HFFc6 (cell line): ENCODE measurements around the gene C1orf87. TPM values are rescaled to one million over a fixed set of nuclear protein-coding genes. Genes with fewer than 3 reads are reported as not detected.
"Not testable (repeated sequence)": the region's sequence is repeated elsewhere in the genome, so short reads cannot be mapped to it uniquely, and the experiment has no call there.

Source experiments
- DNase-seq: peaks from one replicate; pipeline ENCODE4 v3.0.0-alpha.2; 2018
- H3K27ac Mint-ChIP-seq: 2 replicates; pipeline ENCODE4 v1.8.0; 2020; ENCODE audit warnings: mild to moderate bottlenecking, mixed read lengths
- H3K27me3 Mint-ChIP-seq: 2 replicates; pipeline ENCODE4 v1.8.0; 2021; ENCODE audit warnings: mild to moderate bottlenecking, moderate library complexity, mixed read lengths; ENCODE audit not compliant: insufficient read depth
- H3K36me3 Mint-ChIP-seq: 2 replicates; pipeline ENCODE4 v1.8.0; 2021; ENCODE audit warnings: low read depth, mixed read lengths
- H3K4me1 Mint-ChIP-seq: 2 replicates; pipeline ENCODE4 v1.8.0; 2020; ENCODE audit warnings: low read depth, mixed read lengths
- H3K4me3 Mint-ChIP-seq: 2 replicates; pipeline ENCODE4 v1.8.0; 2020; ENCODE audit warnings: mild to moderate bottlenecking, moderate library complexity, mixed read lengths
- H3K9me3 Mint-ChIP-seq: 2 replicates; pipeline ENCODE4 v1.8.0; 2020; ENCODE audit warnings: mild to moderate bottlenecking, mixed read lengths
- total RNA-seq, 6 experiments: library from RNA; stranded (reverse); fragmentation: NEBNext Ultra II Directional; extraction: Animal tissue kit (Norgen Biotek cat#: 25700); gene quantifications; 2 replicates in 1 of 6; 3 replicates in 5 of 6; pipeline ENCODE4 v1.2.3, GENCODE V29; 2021
- TF ChIP-seq, protein P1 (sequence below): fragments of 200-600 bp; sonication (generic); IDR thresholded peaks from 2 replicates; pipeline ENCODE4 v1.5.0; 2021; ENCODE audit warnings: antibody characterized with exemption, mild to moderate bottlenecking

C1orf87 gene
- total RNA-seq, 6 experiments from 2014 or later = not detected

DNA sequence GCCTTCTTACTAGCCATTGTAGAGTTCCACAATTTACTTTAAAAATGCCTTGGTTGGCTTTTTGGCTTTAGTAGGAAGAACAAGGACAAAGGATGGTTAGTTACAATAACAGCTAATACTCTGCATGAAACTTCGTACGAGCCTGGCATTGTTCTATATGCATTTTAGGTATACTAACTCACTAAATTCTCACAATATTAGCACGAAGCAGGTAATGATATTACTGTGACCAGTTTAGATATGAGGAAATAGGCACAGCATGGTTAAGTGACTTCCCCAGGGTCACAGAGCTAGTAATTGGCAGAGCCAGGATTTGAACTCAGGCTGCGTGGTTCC lies 96.5 kb downstream of the C1orf87 start:
- H3K4me3 Mint-ChIP-seq = no peak overlapping the region
- TF ChIP-seq, protein P1, sequence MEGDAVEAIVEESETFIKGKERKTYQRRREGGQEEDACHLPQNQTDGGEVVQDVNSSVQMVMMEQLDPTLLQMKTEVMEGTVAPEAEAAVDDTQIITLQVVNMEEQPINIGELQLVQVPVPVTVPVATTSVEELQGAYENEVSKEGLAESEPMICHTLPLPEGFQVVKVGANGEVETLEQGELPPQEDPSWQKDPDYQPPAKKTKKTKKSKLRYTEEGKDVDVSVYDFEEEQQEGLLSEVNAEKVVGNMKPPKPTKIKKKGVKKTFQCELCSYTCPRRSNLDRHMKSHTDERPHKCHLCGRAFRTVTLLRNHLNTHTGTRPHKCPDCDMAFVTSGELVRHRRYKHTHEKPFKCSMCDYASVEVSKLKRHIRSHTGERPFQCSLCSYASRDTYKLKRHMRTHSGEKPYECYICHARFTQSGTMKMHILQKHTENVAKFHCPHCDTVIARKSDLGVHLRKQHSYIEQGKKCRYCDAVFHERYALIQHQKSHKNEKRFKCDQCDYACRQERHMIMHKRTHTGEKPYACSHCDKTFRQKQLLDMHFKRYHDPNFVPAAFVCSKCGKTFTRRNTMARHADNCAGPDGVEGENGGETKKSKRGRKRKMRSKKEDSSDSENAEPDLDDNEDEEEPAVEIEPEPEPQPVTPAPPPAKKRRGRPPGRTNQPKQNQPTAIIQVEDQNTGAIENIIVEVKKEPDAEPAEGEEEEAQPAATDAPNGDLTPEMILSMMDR = peak; percentile 69

DNA sequence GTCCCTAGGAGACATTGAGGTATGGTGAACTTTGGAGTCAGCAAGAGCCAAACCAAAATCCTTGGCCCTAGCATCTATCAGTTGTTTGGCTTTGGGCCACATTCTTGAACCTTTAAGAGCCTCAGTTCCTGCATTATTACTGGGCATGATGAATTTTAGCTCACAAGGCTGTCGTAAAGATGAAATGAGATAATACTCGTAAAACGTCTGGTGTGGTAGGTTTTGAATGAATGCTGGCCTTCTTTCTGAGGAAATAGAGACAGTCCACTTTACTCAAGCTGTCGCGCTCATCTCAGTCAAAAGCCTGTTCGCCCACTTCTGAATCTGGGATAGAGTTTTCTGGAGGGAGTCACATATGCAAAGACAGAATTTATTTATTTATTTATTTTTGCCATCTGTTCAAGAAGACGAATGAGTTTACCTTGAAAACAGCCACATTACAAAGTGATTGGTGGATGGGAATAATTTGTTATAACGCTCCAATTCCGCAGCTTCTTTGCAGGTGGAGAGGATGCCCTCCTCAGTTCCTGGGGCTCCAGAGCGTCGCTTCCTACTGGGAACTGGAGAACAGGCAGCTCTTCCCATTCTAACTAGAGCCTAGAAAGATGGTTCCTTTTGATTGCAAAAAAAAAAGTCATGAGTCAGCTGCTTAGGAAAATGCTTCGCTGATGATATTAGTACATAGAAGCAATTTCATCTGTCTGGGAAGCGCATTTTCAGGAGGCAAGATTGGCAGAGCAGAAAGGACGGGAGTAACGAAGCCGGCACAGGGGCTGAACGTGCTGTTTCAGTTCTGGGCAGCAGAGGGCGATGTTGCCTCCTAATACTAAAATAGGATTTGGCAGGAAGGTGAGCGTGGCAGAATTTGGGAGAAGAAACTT lies 97.1 kb downstream of the C1orf87 start:
- peaks cover 25% of the 10 kb centered on the region for H3K27me3 Mint-ChIP-seq
- TF ChIP-seq, protein P1 = peak; percentile 94
- DNase-seq = peak; percentile 40
- no peak overlapping the region for H3K4me3 Mint-ChIP-seq
- H3K36me3 Mint-ChIP-seq = no peaks in the 10 kb centered on the region
- H3K27ac Mint-ChIP-seq = no peak overlapping the region
- peaks cover 3% of the 10 kb centered on the region for H3K4me1 Mint-ChIP-seq
- H3K9me3 Mint-ChIP-seq = no peaks in the 10 kb centered on the region

More for the DNA sequence above, 96.5 kb downstream of the C1orf87 start:
- peaks cover 28% of the 10 kb centered on the region for H3K27me3 Mint-ChIP-seq
- no peak overlapping the region for H3K27ac Mint-ChIP-seq
- H3K4me1 Mint-ChIP-seq = no peaks in the 10 kb centered on the region; the same call in 1 of the 2 replicates
- DNase-seq = no peak
- no peaks in the 10 kb centered on the region for H3K36me3 Mint-ChIP-seq
- H3K9me3 Mint-ChIP-seq = no peaks in the 10 kb centered on the region

DNA sequence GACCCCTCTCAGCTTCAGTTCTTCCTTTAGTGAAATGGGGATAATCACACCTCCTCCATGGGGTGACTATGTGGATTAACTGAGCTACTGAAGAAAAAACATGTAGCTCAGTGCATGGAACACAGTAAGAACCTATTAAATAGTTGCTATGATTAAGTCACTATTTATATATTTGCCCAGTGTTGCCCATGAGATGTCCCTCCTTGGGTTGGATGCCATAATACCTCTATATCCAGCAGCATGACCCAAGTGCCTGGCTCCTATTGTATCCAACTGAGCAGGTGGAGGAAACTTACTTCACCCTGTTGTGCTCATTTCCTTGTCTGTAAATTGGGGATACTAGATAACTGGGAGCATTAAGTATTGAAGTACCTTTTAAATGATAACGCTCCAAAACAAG lies 99.9 kb downstream of the C1orf87 start:
- Mint-ChIP-seq H3K27ac (no peak overlapping the region), H3K4me1 (peaks cover 7% of the 10 kb centered on the region), H3K36me3 (no peaks in the 10 kb centered on the region), H3K27me3 (peaks cover 23% of the 10 kb centered on the region), H3K4me3 (no peak overlapping the region), H3K9me3 (no peaks in the 10 kb centered on the region)
- TF ChIP-seq, protein P1 = no peak
- no peak for DNase-seq

DNA sequence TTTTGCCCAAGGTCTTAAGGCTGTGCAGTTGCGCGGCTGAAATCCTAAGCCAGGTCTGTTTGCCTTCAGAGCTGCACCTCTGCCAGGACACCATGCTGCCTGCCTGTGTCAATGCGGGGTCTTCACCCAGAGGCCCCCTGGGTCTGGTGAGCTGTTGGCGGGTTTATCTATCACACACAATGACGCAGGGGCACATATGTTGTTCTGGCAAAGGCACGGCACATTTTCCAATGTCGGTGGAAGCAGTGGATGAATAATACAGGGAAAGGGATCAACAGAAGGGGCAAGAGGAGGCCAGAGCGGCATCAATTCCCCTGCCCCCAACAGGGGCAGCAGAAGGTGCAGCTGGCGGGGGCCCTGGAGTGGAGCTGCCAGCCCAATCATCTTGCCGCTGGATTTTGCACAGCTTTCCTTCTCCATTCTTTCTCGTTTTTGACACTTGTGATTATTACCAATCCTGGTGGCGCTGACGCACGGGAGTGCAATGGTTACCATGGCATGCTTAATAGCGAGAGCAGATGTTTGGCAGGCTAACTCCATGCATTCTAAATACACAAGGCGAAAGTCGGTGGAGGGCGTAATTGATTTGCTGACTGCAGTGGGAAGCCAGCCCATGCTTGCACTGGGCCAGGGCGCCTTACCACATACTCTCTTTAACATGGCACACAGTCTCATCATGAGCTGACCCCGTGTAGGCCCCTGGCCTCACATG lies 101.2 kb downstream of the C1orf87 start:
- no peak for DNase-seq
- peaks cover 24% of the 10 kb centered on the region for H3K27me3 Mint-ChIP-seq
- H3K27ac Mint-ChIP-seq = no peak overlapping the region
- TF ChIP-seq, protein P1 = no peak
- peaks cover 14% of the 10 kb centered on the region for H3K4me1 Mint-ChIP-seq
- no peaks in the 10 kb centered on the region for H3K36me3 Mint-ChIP-seq
- no peaks in the 10 kb centered on the region for H3K9me3 Mint-ChIP-seq
- no peak overlapping the region for H3K4me3 Mint-ChIP-seq

DNA sequence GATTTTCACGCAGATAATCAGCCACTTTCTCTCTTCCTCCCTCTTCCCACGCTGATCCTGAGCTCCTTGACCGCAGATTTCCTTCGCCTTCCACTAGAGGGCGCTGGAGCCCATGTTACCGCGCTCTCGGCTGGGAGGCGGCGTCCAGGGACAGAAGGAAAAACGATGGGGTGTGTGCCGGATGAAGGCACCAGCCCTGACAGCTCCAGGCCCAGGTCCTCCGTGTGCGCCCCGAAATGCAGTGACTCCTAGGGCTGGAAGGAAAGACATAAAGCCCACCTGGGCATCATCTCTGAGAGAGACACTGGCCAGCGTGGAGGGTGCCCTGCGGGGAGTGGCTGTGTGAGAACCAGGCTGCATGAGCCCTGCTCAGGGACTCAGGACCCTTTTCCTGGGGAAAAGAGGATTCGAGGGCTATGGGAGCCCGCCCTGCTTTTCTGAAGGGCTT lies 102.1 kb downstream of the C1orf87 start:
- H3K4me1 Mint-ChIP-seq = peaks cover 22% of the 10 kb centered on the region
- no peaks in the 10 kb centered on the region for H3K36me3 Mint-ChIP-seq
- H3K4me3 Mint-ChIP-seq = peak overlapping the region; percentile 31; the same call in 1 of the 2 replicates
- peak; percentile 56 for DNase-seq
- H3K27ac Mint-ChIP-seq = no peak overlapping the region
- TF ChIP-seq, protein P1 = peak; percentile 97
- H3K27me3 Mint-ChIP-seq = peaks cover 25% of the 10 kb centered on the region
- H3K9me3 Mint-ChIP-seq = no peaks in the 10 kb centered on the region

DNA sequence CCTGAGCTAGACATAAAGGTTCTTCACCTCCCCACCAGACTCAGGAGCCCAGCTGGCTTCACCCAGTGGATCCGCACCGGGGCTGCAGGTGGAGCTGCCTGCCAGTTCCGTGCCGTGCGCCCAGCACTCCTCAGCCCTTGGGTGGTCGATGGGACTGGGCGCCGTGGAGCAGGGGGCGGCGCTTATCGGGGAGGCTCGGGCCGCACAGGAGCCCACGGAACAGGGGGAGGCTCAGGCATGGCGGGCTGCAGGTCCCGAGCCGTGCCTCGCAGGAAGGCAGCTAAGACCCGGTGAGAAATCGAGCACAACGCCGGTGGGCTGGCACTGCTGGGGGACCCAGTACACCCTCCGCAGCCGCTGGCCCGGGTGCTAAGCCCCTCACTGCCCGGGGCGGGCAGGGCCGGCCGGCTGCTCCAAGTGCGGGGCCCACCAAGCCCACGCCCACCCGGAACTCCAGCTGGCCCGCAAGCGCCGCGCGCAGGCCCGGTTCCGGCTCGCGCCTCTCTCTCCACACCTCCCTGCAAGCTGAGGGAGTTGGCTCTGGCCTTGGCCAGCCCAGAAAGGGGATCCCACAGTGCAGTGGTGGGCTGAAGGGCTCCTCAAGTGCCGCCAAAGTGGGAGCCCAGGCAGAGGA lies 103.9 kb downstream of the C1orf87 start:
- H3K27me3 Mint-ChIP-seq = peaks cover 19% of the 10 kb centered on the region
- H3K4me1 Mint-ChIP-seq = peaks cover 25% of the 10 kb centered on the region
- not testable (repeated sequence) for H3K27ac Mint-ChIP-seq, H3K9me3 Mint-ChIP-seq, H3K4me3 Mint-ChIP-seq, DNase-seq, H3K36me3 Mint-ChIP-seq

DNA sequence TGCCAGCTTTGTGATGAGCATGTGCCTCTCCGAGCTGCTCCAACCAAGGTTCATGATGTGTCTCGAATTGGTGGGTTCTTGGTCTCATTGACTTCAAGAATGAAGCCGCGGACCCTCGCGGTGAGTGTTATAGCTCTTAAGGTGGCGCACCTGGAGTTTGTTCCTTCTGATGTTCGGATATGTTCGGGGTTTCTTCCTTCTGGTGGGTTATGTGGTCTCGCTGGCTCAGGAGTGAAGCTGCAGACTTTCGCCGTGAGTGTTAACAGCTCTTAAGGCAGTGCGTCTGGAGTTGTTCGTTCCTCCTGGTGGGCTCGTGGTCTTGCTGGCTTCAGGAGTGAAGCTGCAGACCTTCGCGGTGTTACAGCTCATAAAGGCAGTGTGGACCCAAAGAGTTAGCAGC lies 104.8 kb downstream of the C1orf87 start:
- Mint-ChIP-seq H3K27me3 (peaks cover 17% of the 10 kb centered on the region), H3K4me1 (peaks cover 25% of the 10 kb centered on the region)
- H3K4me3 Mint-ChIP-seq, H3K27ac Mint-ChIP-seq, H3K36me3 Mint-ChIP-seq, H3K9me3 Mint-ChIP-seq, DNase-seq: not testable (repeated sequence)
